Calu3 (cell line): ENCODE measurements around the gene CHSY1. TPM values are rescaled to one million over a fixed set of nuclear protein-coding genes. Genes with fewer than 3 reads are reported as not detected.

Experiments
- BruUV-seq: library from RNA; stranded (reverse); fragments of 400-500 nt; replicated peaks from 2 replicates; lab custom pipeline; 2021; lab: Mats Ljungman, UMichigan
- CTCF ChIA-PET: fragments of 300-600 bp; sonication (Branson Sonifier 250); formaldehyde crosslinking; loops from one replicate; lab custom pipeline; 2022; ENCODE audit warnings: antibody characterized with exemption; lab: Charles Lee
- DNase-seq: peaks from one replicate; pipeline ENCODE4 v3.0.0; 2022
- H3K27ac Mint-ChIP-seq: one replicate; pipeline ENCODE4 v1.8.0; 2022; ENCODE audit warnings: mixed read lengths; ENCODE audit not compliant: unreplicated experiment
- H3K27me3 Mint-ChIP-seq: one replicate; pipeline ENCODE4 v1.8.0; 2022; ENCODE audit warnings: mixed read lengths; ENCODE audit not compliant: unreplicated experiment
- H3K36me3 Mint-ChIP-seq: one replicate; pipeline ENCODE4 v1.8.0; 2022; ENCODE audit warnings: mild to moderate bottlenecking, moderate library complexity, mixed read lengths; ENCODE audit not compliant: insufficient read depth, unreplicated experiment
- H3K4me1 Mint-ChIP-seq: one replicate; pipeline ENCODE4 v1.8.0; 2022; ENCODE audit warnings: mild to moderate bottlenecking, low read depth, mixed read lengths; ENCODE audit not compliant: unreplicated experiment
- H3K4me3 Mint-ChIP-seq: one replicate; pipeline ENCODE4 v1.8.0; 2022; ENCODE audit warnings: mild to moderate bottlenecking, low read depth, moderate library complexity, mixed read lengths; ENCODE audit not compliant: unreplicated experiment
- H3K9me3 Mint-ChIP-seq: one replicate; pipeline ENCODE4 v1.8.0; 2022; ENCODE audit warnings: low read depth, mixed read lengths; ENCODE audit not compliant: unreplicated experiment
- CTCF ChIP-seq: fragments of 200-600 bp; IDR thresholded peaks from one replicate; pipeline ENCODE4 v1.8.0; 2022; ENCODE audit warnings: antibody characterized with exemption; ENCODE audit not compliant: unreplicated experiment
- intact Hi-C: fragments of 100-400 bp; cut with micrococcal nuclease; formaldehyde crosslinking; loops from one replicate; pipeline ENCODE4 v1.10.0; 2022; ENCODE audit not compliant: unreplicated experiment
- total RNA-seq: library from RNA; stranded (reverse); gene quantifications from 2 replicates; pipeline ENCODE4 v1.2.3, GENCODE V29; 2022

Gene CHSY1
- total RNA-seq, 1 experiment from 2014 or later, result 25.0 TPM

GRCh38 chr15:101159936-101160815 is 91.7 kb downstream of the CHSY1 start:
- CTCF ChIA-PET, result no interaction called here
- intact Hi-C loops, result no loop called here

GRCh38 chr15:101159096-101159935 is 92.5 kb downstream of the CHSY1 start:
- CTCF ChIA-PET, result no interaction called here
- Mint-ChIP-seq H3K9me3 (peaks cover 4% of the 10 kb centered on the region), H3K27ac (no peak overlapping the region), H3K36me3 (no peaks in the 10 kb centered on the region), H3K27me3 (no peaks in the 10 kb centered on the region), H3K4me1 (no peaks in the 10 kb centered on the region), H3K4me3 (no peak overlapping the region)
- BruUV-seq, result no TSS peak
- intact Hi-C loops, result no loop called here
- no peak for TF ChIP-seq CTCF
- DNase-seq, result no peak

More at GRCh38 chr15:101159936-101160815, 91.7 kb downstream of the CHSY1 start:
- Mint-ChIP-seq H3K27me3 (no peaks in the 10 kb centered on the region), H3K9me3 (peaks cover 7% of the 10 kb centered on the region), H3K36me3 (no peaks in the 10 kb centered on the region), H3K4me3 (no peak overlapping the region), H3K4me1 (no peaks in the 10 kb centered on the region), H3K27ac (no peak overlapping the region)
- BruUV-seq, result no TSS peak
- TF ChIP-seq CTCF, result no peak
- DNase-seq, result no peak

GRCh38 chr15:101158166-101159095 is 93.4 kb downstream of the CHSY1 start:
- H3K4me1 Mint-ChIP-seq, result no peaks in the 10 kb centered on the region
- no peak for DNase-seq
- H3K27ac Mint-ChIP-seq, result no peak overlapping the region
- H3K4me3 Mint-ChIP-seq, result no peak overlapping the region
- CTCF ChIA-PET, result no interaction called here
- peaks cover 2% of the 10 kb centered on the region for H3K9me3 Mint-ChIP-seq
- no peak for TF ChIP-seq CTCF
- intact Hi-C loops, result no loop called here
- H3K36me3 Mint-ChIP-seq, result no peaks in the 10 kb centered on the region
- H3K27me3 Mint-ChIP-seq, result no peaks in the 10 kb centered on the region
- no TSS peak for BruUV-seq

- CTCF ChIA-PET, result no interaction called here
- Mint-ChIP-seq H3K4me1 (no peaks in the 10 kb centered on the region), H3K27me3 (no peaks in the 10 kb centered on the region), H3K36me3 (no peaks in the 10 kb centered on the region), H3K9me3 (peaks cover 2% of the 10 kb centered on the region), H3K27ac (no peak overlapping the region), H3K4me3 (no peak overlapping the region)
- intact Hi-C loops, result no loop called here
- no peak for TF ChIP-seq CTCF
- BruUV-seq, result no TSS peak
- no peak for DNase-seq
These were observed 94.1 kb downstream of the CHSY1 start for GRCh38 chr15:101157721-101158120.
